Aorta (tissue), 5 donors: ENCODE measurements around the gene CACNA1H. TPM values are rescaled to one million over a fixed set of nuclear protein-coding genes. Genes with fewer than 3 reads are reported as not detected.

ENCODE experiments used
- ATAC-seq: fragments of 200-7000 bp; cut with Tn5 transposase; one replicate; pipeline ENCODE4 v1.9.1; 2022; ENCODE audit warnings: moderate library complexity; ENCODE audit not compliant: low FRiP score
- DNase-seq, 2 donors: peaks; one replicate each; pipeline ENCODE4 v3.0.0-alpha.2; 2020
- H3K27ac ChIP-seq, 2 donors: one replicate each; pipeline ENCODE4 v1.5.1; 2013; ENCODE audit warnings: low read length in 2 of 2, mild to moderate bottlenecking in 2 of 2, moderate library complexity in 2 of 2, control low read depth in 1 of 2, inconsistent platforms in 1 of 2, low read depth in 1 of 2
- H3K27me3 ChIP-seq, 2 donors: one replicate each; pipeline ENCODE4 v1.6.1; 2013; ENCODE audit warnings: control low read depth in 1 of 2, low read length in 1 of 2, mild to moderate bottlenecking in 1 of 2, moderate library complexity in 1 of 2; ENCODE audit not compliant: insufficient read depth in 2 of 2, control insufficient read depth in 1 of 2
- H3K36me3 ChIP-seq, 2 donors: one replicate each; pipeline ENCODE4 v1.6.1; 2013; ENCODE audit warnings: control low read depth in 1 of 2, low read length in 1 of 2, mild to moderate bottlenecking in 1 of 2; ENCODE audit not compliant: insufficient read depth in 2 of 2, control insufficient read depth in 1 of 2
- H3K4me1 ChIP-seq, 2 donors: one replicate each; pipeline ENCODE4 v1.6.1; 2013; ENCODE audit warnings: low read length in 2 of 2, control low read depth in 1 of 2, mild to moderate bottlenecking in 1 of 2, moderate library complexity in 1 of 2; ENCODE audit not compliant: insufficient read depth in 2 of 2, control insufficient read depth in 1 of 2
- H3K4me3 ChIP-seq, 2 donors: one replicate each; pipeline ENCODE4 v1.5.1; 2013; ENCODE audit warnings: low read length in 2 of 2, control low read depth in 1 of 2, mild to moderate bottlenecking in 1 of 2
- H3K9me3 ChIP-seq: one replicate; pipeline ENCODE4 v1.6.1; 2013; ENCODE audit warnings: mild to moderate bottlenecking, low read length; ENCODE audit not compliant: control insufficient read depth
- WGBS, 2 donors: extraction: QIAGEN DNeasy Blood & Tissue Kit; methylation state at CpG; one replicate each; pipeline ENCODE4 v1.1.7; 2013; 5-methylcytosine and 5-hydroxymethylcytosine counted together
- intact Hi-C, 2 donors: fragments of 100-400 bp; cut with DNase I; formaldehyde crosslinking; loops; one replicate each; pipeline versions ENCODE4 v1.14.2 to v1.15.0; 2022
- polyA plus RNA-seq, 2 donors: library from polyadenylated mRNA; stranded (reverse); fragments of 200-250 nt; gene quantifications; one replicate each; pipeline ENCODE4 v1.2.3, GENCODE V29; 2013
- total RNA-seq, 2 donors: library from RNA; stranded (reverse); fragmentation: NEBNext Ultra II Directional; extraction: Animal tissue kit (Norgen Biotek cat#: 25700); gene quantifications; one replicate each; pipeline ENCODE4 v1.2.1, GENCODE V29; 2021
- donor health status: healthy with polysubstance abuse.
- donor health status: Bipolar disorder and iron deficiency.
- donor health status: DM: no; HTN: no; CAD: no.
- donor health status: DM: no; HTN: no; CAD: no.
- donor health status: DM: yes; HTN: yes; CAD: no.

The CACNA1H gene
- total and polyA plus RNA-seq, 4 donors, result 1.3 to 17.8 (median 9.8) TPM

DNA sequence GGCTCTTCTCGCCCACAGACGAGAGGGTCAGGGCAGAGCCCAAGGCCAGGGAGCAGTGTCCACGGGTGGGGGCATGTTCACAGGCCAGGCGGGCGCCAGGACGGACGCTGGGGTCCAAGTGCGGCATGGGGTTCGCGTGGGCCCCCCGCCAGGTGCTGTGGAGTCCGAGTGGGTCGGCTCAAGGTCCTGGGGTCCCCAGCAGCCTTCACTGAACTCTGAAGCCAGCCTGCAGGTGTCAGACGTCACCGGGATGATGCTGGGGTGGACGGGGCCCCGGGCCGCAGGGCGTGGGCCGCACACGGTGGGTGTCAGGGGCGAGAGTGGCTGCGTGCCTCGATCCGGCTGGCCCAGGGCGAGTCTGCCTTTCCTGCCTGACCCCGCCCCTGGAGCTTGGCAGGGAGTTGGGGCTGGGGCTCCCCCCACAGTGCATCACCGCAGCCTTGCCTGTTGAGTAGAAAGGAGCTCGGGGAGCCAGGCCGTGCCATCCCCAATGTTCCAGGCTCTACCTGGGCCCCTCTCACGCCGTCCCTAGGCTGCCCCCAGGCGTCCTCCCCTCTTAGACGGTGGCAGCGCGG is 19.0 kb downstream of the CACNA1H start:
- intact Hi-C loops, result no loop called here
- no peaks in the 10 kb centered on the region for H3K9me3 ChIP-seq
- no peaks in the 10 kb centered on the region for H3K4me1 ChIP-seq
- no peaks in the 10 kb centered on the region for H3K36me3 ChIP-seq
- whole genome bisulfite sequencing, 2 donors, result 93 to 94% methylated on average over 30 to 36 of the region's 36 CpGs
- no peaks in the 10 kb centered on the region for H3K27me3 ChIP-seq
- no peak overlapping the region for H3K27ac ChIP-seq
- ATAC-seq (no peak), DNase-seq (no peak)
- no peak overlapping the region for H3K4me3 ChIP-seq

DNA sequence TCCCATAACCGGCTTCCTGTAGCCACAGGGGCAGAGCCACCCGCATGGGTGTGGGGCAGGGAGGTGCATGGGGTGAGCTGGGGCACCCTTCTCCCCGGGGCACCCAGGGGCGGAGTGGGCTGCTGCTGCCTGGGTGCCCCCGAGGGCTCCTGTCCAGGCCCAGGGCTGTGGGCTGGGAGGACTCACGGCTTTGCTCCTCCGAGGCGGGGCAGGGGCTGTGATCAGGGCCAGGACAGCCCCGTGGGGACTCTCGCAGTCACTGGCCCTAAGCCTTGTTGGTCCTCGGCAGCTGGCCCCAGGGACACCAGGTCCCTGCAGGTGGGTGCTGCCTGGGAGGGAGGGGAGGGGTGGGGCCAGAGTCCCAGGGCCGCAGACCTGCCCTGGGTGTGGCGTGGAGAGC is 19.7 kb downstream of the CACNA1H start:
- H3K27me3 ChIP-seq, result no peaks in the 10 kb centered on the region
- intact Hi-C loops, result no loop called here
- WGBS, 2 donors, result 81 to 91% methylated on average over 12 to 13 of the region's 13 CpGs
- H3K4me1 ChIP-seq, result no peaks in the 10 kb centered on the region
- no peaks in the 10 kb centered on the region for H3K9me3 ChIP-seq
- H3K4me3 ChIP-seq, result no peak overlapping the region
- no peak overlapping the region for H3K27ac ChIP-seq
- ATAC-seq, result no peak
- no peak for DNase-seq
- H3K36me3 ChIP-seq, result no peaks in the 10 kb centered on the region

DNA sequence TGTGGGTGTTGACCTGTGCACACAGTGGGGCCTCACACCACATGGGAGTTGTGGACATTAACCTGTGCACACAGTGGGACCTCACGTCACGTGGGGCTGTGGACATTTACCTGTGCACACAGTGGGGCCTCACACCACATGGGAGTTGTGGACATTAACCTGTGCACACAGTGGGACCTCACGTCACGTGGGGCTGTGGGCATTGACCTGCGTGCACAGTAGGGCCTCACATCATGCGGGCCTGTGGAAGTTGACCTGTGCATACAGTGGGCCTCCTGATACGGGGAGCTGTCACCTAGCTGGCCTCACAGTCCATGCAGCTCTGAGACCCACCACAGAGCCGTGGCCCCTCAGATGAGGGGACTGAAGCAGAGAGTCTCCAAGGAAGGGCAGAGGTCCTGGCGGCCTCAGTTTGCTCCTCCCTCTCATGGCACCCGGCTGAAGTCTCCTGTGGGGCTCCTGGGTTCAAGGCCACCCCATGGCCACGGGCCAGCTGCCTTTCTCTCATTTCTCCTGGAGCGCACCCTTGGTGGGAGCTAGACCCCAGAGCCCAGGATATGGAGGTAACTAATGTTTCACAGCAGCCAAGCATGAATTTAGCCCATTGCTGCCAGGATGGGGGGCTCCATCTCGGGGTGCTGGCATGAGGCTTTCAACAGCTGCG is 21.0 kb downstream of the CACNA1H start:
- intact Hi-C loops, result no loop called here
- Histone ChIP-seq H3K36me3 (no peaks in the 10 kb centered on the region), H3K4me3 (no peak overlapping the region), H3K4me1 (no peaks in the 10 kb centered on the region), H3K9me3 (no peaks in the 10 kb centered on the region), H3K27me3 (no peaks in the 10 kb centered on the region), H3K27ac (no peak overlapping the region)
- 85 to 86% methylated on average over 14 of the region's 14 CpGs for WGBS, 2 donors
- no peak for ATAC-seq
- no peak for DNase-seq

DNA sequence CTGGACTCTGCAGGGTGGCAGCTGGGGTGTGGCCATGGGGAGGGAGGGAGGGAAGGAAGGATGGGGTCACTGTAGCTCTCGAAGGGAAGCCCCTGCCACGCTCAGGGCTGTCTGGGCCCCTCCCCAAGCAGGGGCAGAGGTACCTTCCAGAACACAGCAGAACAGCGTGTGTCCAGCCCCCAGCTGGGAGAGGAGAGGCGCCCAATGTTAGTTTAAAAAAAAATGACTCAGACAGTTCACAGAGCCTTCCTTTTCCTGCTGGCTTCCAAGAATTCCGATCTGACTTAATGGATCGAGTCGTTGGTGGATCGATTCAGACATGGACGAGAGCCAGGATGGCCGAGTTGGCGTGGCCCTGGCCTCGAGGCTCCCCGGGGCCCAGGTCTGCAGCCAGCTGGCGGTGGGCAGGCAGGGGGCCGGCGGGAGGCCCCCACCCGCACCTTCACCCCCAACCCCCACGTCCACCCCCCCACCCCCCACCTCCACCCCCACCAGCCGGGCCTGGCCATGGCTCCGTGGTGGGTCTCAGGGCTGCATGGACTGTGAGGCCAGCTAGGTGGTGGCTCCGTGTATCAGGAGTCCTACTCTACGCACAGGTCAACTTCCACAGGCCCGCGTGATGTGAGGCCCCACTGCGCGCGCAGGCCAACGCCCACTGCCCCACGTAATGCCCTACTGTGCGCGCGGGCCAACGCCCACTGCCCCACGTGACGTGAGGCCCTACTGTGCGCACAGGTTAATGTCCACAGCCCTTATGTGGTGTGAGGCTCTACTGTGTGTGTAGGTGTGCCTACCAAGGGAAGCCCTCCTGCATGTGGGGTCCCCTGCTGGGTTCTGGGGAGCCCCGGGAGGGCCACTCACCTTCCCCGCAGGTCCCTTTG is 21.8 kb downstream of the CACNA1H start:
- WGBS, 2 donors, result 73 to 77% methylated on average over 38 of the region's 38 CpGs
- intact Hi-C loops, result no loop called here
- DNase-seq, result no peak

DNA sequence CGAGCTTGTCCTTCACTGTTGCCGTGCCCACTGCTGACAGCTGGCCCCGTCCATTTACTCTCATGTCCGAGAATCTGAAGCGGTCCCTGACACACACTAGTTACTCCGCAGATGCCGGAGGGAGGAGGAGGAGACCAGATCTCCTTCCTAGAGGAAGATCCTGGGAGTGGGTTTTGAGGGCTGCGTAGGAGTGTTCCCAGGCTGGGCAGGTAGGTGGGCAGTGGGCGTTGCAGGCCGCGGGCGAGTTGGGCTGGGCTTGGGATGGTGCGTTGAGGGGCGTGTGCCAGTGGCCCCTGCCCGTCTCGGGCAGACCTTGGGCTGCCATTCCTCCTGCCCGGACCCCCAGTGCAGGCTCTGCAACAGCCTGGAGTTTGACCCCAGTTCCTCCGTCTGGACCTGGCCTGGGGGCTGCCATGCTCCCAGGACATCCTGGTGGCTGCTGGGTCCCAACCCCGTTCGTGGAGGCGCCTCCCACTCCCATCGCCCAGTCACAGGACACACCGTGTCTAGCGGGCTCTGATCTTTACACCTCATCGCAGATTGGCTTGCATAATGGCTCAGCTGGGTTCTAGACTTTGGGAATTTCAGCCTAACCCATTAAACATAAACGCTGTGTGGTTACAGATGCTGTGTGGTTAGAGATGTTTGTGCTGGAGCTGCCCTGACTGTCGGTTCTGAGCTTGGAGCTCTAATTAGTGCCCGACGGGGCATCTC is 22.8 kb downstream of the CACNA1H start:
- 90 to 91% methylated on average over 29 of the region's 29 CpGs for WGBS, 2 donors
- no peak overlapping the region for H3K27ac ChIP-seq
- intact Hi-C loops, result no loop called here

More for the DNA sequence above, 21.8 kb downstream of the CACNA1H start:
- Histone ChIP-seq H3K4me1 (no peaks in the 10 kb centered on the region), H3K36me3 (no peaks in the 10 kb centered on the region), H3K27ac (no peak overlapping the region), H3K4me3 (no peak overlapping the region), H3K9me3 (no peaks in the 10 kb centered on the region), H3K27me3 (no peaks in the 10 kb centered on the region)
- no peak for ATAC-seq

DNA sequence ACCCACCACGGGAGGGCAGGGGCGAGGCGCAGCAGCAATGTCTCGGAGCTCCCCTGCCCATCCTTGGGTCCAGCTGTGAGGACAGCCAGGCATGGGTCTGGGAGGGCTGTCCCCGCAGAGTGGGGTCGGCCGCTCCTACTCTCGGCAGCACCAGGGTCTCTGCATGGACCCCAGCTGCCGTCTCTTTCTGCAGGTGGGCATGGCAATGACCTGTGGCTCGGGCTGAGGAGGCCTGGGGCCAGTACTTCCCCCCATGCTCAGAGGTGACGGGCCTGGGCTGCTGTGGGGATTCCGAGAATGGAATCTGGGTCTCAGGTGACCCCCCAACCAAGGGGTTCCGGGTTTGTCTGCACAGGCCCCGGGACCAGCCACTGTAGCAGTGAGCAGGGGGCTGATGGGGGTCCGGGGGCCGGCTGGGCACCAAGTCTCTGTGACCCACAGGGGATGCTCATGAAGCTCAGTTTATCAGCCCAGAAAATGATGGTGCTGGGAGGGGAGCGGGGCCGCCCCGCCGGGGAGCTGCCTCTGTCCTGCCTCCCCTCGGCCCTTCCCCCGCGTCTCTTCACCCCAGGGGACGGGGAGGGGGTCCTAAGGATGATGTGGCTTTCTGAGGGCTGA is 23.5 kb downstream of the CACNA1H start:
- ATAC-seq, result no peak
- WGBS, 2 donors, result 90 to 91% methylated on average over 24 of the region's 24 CpGs
- Histone ChIP-seq H3K9me3 (no peaks in the 10 kb centered on the region), H3K27me3 (no peaks in the 10 kb centered on the region), H3K4me1 (no peaks in the 10 kb centered on the region), H3K27ac (no peak overlapping the region), H3K36me3 (no peaks in the 10 kb centered on the region), H3K4me3 (no peak overlapping the region)
- no peak for DNase-seq
- intact Hi-C loops, result no loop called here

More for the DNA sequence above, 22.8 kb downstream of the CACNA1H start:
- Histone ChIP-seq H3K4me3 (no peak overlapping the region), H3K4me1 (no peaks in the 10 kb centered on the region), H3K36me3 (no peaks in the 10 kb centered on the region), H3K27me3 (no peaks in the 10 kb centered on the region), H3K9me3 (no peaks in the 10 kb centered on the region)
- ATAC-seq, result no peak
- no peak for DNase-seq

DNA sequence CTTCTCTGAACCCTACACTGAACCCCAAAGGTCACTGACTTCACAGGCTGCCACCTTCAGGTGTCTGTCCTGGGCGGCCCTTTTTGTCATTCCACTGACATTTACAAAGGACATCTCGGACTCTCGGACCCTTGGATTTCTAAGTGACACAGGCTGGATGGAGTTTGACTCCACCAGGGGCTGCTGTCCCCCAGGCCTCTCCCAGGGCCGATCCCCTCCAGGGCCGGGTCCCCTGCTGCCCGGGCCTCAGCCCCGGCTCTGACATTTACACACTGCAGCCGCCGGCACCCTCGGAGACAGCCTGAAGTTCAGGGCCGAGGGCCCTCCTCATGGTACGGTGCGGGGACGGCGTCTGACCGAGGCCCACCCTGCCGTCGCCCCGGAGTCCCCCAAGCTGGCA is 24.1 kb downstream of the CACNA1H start:
- WGBS, 2 donors, result 80 to 88% methylated on average over 19 of the region's 19 CpGs
- intact Hi-C loops, result no loop called here
- Histone ChIP-seq H3K4me1 (no peaks in the 10 kb centered on the region), H3K4me3 (no peak overlapping the region), H3K36me3 (no peaks in the 10 kb centered on the region), H3K27ac (no peak overlapping the region), H3K27me3 (no peaks in the 10 kb centered on the region), H3K9me3 (no peaks in the 10 kb centered on the region)
- no peak for ATAC-seq
- no peak for DNase-seq

DNA sequence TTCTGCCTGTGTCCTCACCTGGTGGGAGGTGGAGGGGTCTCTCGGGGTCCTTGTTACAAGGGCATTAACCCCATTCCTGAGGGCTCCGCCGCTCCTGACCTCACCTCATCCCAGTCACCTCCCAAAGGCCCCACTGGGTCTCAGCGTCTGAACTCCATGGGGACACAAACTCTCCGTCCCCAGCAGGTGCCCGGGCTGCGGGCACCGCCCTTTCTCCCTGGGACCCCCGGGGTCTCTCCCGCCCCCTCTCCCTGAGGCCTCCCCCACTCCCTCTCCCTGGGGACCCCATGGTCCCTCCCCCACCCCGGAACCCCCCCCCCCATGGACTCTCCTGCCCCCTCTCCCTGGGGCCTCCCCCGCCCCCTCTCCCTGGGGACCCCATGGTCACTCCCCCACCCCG is 24.8 kb downstream of the CACNA1H start:
- intact Hi-C loops, result no loop called here
- H3K27me3 ChIP-seq, result no peaks in the 10 kb centered on the region
- ATAC-seq (no peak), DNase-seq (no peak)
- no peak overlapping the region for H3K27ac ChIP-seq
- no peaks in the 10 kb centered on the region for H3K4me1 ChIP-seq
- H3K9me3 ChIP-seq, result no peaks in the 10 kb centered on the region
- WGBS, 2 donors, result 79 to 83% methylated on average over 9 to 13 of the region's 13 CpGs
- H3K36me3 ChIP-seq, result no peaks in the 10 kb centered on the region
- H3K4me3 ChIP-seq, result no peak overlapping the region
